GM19238 (cell line): ENCODE measurements around the gene SCARB1.

Experiments used
- DNase-seq: peaks from one replicate; pipeline ENCODE4 v3.0.0; 2011; ENCODE audit warnings: low spot score; ENCODE audit not compliant: insufficient read length

SCARB1 gene

GRCh38 chr12:124822218-124822617 lies 41.4 kb downstream of the SCARB1 start:
- DNase-seq = no peak

- DNase-seq = no peak
These were observed 42.1 kb downstream of the SCARB1 start for GRCh38 chr12:124821252-124822200.

DNA sequence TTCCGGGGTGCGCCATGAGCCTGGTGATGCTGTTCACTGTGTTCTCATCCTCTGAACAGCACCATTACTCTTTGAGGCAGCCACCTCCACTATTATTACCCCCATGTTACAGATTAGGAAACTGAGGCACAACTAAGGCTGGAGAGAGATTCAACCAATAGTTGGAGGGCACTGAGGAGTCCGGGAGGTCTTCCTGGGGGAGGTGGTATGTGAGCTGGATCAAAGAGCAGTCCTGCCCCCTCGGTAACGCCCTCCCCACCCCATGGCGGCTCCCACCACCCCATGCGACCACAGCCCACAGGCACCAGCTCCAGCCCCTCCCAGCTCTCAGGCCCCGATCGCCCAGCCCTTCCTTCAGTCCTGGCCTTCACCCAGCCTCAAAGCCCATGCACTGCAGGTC lies 43.5 kb downstream of the SCARB1 start:
- DNase-seq = no peak

- DNase-seq = no peak
These were observed 44.1 kb downstream of the SCARB1 start for GRCh38 chr12:124819525-124819924.

DNA sequence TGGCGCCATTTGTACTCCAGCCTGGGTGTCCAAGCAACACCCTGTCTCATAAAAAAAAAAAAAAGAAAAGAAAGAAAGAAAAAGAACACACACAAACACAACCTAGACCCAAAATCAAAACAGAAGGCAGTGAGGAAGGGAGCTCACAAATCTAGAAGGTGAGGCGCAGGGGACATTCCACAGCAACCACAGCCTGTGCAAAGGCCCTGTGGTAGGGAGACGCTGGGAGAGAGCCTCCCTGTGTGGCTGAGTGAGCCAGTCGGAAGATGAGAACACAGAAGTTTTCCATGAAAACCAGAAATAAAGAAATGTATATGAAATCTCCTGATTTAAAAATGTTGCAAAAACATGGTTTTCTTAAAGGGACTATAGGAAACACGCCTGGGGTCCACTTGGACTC lies 44.6 kb downstream of the SCARB1 start:
- no peak for DNase-seq

DNA sequence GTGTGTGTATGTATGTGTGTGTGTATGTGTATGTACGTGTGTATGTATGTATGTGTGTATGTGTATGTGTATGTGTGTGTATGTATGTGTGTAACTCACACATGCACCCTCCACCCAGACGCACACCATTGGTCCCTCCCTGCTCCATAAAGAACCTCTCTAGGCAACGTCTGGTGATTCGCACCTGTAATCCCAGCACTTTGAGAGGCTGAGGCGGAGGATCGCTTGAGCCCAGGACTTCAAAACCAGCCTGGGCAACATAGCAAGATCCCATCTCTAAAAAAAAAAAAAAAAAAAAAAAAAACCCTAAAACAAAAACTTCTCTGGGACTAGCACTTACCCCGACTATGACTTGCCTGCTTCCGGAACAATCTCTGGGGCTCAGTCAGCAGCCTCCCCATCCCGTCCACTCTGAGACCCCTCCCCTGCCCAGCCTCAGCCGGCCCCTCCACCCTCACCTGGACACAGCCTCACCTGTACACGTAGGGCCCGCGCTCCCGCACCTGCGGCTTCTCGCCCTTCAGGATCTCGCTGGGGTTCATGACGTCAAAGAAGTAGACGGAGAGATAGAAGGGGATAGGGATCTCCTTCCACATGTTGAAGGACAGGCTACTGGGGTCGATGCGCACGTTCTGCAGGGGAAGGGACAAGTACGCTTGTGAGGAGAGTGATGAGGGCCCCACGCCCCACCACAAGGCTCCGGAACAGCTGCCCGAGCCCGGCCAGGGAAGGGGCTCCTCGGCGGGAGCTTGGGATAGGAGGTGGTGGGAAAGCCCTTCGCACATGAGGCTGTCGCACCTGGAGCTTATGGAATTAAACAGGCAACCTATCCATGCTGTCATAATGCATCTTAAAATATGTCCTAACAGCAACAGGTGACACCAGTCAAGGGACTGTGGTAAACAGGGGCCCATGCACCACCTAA lies 46.3 kb downstream of the SCARB1 start:
- DNase-seq = no peak

DNA sequence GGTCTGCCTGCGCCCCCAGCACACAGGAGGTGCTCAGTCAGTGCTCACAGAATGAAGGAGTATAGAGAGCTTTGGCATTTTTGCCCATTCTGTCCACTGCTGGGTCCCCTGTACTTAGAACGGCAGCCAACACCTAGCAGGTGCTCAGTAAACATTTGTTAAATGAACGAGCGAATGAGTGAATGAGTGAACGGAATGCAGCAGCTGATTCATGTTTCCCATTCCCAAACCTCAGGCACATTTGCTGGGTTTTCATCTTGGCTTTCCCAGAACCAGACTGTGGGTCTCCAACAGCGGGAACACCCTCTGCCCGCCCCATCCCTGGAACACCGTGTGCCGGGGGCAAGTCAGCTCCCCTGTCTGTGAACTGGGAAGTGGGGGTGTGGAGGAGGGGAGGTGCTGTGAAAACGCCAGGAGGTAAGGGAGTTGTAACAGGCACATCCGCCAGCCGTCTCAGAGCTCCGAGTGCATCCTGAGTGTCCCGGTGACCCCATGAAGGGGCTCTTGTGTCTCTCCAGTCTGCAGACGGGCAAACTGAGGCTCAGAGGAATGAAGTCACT lies 47.3 kb downstream of the SCARB1 start:
- no peak for DNase-seq

DNA sequence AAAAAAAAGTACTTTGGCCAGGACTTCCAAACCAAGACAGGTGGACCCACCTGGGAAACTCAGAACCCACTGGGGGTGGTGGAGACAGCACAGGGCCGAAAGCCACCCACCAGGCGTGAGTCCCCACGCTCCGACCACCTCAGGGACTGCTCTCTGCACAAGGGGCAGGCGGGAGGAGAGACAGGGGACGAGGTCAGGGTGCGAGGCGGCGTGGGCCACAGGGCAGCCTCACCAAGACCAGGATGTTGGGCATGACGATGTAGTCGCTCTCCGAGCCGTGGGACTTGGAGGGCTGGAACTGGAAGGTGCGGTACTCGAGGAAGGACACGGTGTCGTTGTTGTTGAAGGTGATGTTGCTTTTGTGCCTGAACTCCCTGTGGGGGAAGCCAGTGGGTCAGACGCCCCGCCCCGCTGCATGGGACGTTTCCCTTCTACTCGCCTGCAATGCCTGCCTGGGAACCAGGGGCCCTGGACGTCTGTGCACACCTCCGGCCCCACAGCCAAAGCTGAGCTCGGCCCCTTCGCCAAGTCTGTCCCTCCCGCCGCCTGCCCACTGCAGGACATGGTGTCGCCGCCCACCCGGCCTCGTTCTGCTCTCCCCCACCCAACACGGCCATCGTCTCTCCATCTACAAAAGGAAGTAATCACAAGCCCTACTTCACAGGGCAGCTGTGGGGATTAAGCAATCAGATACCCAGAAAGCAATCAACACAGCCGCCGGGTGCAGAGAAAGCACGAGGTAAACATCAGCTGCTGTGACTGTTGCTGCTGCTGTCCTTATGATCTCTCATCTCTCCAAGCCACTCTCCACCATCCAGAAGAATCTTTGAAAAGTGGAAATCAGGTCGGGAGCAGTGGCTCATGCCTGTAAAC lies 48.7 kb downstream of the SCARB1 start:
- DNase-seq = no peak

- no peak for DNase-seq
These were observed 49.9 kb downstream of the SCARB1 start for GRCh38 chr12:124813782-124814181.

DNA sequence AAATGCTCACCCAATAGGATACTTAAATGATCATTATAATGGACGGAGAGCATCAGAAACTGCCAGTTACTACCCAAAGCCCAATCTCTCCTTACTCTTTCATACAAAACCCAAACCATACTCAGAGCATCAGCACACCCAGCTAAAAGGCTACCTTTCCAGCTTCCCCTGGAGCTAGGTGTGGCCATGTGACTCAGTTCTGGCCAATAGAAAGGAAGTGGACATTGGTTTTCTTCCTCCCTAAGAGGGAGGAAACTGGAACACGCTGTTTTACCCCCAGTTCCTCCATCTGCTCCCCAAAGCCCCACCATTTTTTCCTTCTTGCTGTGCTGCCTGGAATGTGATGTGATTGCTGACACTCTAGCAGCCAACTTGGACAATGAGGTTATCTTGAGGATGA lies 50.7 kb downstream of the SCARB1 start:
- DNase-seq = no peak

DNA sequence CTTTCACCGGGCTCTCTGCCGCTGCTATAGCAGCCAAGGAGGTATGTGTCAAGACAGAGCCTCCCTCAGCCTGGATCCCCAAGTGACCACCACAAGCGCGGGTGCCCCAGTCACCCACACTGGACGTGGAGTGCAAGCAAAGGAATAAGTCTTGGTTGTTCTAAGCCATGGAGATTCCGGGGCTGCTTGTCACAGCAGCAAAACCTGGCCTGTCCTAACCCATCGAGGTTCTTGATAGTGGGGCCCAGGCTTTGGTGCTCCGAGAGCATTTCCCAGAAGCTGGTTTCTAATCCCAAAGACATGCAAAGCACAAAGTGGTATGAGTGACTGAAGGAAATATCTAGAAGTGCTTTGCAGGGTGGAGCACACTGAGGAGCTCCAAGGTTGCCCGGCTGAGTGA lies 51.3 kb downstream of the SCARB1 start:
- DNase-seq = no peak

- DNase-seq = no peak
These were observed 52.0 kb downstream of the SCARB1 start for GRCh38 chr12:124811633-124812032.

GRCh38 chr12:124809878-124810277 lies 53.8 kb downstream of the SCARB1 start:
- DNase-seq = no peak

DNA sequence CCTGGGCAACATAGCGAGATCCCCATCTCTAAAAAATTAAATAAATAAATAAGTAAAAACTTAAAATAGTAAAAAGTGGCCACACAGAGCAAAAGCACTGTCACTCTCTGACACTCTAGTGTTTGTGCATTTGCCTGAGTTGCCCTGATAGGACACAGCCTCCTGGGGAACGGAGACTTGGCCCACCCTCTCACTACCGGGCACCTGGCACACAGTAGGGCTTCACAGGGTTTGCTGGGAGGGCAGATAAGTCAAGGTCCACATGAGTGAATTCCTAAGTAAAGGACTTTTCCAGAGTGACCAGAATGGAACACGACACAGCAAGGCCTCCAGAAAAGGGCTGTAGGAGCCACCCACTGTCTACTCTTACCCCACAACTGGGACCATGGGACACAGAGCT lies 54.3 kb downstream of the SCARB1 start:
- DNase-seq = no peak

- no peak for DNase-seq
These were observed 55.4 kb downstream of the SCARB1 start for GRCh38 chr12:124808272-124808671.

- no peak for DNase-seq
These were observed 57.6 kb downstream of the SCARB1 start for GRCh38 chr12:124805876-124806668.

- no peak for DNase-seq
These were observed 58.6 kb downstream of the SCARB1 start for GRCh38 chr12:124805050-124805449.

DNA sequence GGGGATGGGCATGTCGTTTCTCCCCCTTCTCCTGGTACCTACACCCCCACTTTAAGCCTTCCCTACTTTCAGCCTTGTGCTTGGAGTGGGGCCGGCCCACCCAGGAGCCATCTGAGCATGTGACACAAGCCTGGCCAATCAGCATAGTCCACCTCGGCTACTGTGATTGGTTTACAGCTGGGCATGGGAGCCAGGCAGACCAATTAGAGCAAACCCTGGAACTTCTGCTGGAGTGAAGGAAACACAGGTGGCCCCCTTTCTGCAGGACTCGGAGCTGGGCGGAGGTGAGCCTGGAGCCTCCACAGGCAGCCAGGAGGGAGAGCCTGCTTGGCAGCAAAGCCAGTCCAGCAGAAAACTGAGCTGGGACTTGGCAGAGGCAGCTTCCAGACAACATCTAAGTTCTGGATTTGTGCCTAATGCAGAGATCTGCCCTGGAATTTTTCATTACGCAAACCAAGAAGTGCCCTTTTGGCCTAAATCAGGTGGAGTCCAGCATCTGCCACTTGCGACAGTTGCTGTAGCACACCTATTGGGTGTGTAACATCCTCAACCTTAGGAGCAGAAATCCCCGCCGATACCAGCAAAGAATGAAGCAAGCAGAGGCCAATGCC lies 59.5 kb downstream of the SCARB1 start:
- no peak for DNase-seq

DNA sequence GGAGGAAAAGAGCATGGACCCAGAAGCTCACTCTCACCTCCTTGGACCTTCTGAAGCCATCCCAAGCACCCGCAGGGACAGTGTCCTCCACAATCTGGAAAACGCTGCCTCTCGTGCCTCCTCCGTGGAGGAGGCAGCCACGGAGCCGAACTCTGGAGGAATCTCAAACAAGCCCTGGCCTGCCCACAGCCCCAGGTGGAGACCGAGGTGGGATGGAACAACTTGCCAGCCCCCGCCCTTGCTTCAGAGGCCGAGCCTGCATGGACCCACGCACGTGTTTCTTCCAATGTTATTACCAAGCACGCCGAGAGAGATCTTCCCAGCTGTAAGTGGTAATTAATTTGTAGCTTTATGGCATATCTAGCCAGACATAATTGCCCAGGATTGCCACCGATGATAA lies 61.3 kb downstream of the SCARB1 start:
- no peak for DNase-seq

- no peak for DNase-seq
These were observed 63.2 kb downstream of the SCARB1 start for GRCh38 chr12:124800506-124800905.
